Stimulated activated CD4-positive, alpha-beta T cell treated with anti-CD3 and anti-CD28 coated beads, TNF-alpha, amount 100 ng/mL, for 1 hour (primary cell): ENCODE results near the gene FCRLB.
"Not testable (repeated sequence)": the region's sequence is repeated elsewhere in the genome, so short reads cannot be mapped to it uniquely, and the experiment has no call there.

ENCODE experiments used
- DNase-seq, 3 donors: peaks; one replicate each; pipeline ENCODE4 v3.0.0-alpha.2; 2020; ENCODE audit warnings: low read depth in 3 of 3, low spot score in 1 of 3

The FCRLB gene

DNA sequence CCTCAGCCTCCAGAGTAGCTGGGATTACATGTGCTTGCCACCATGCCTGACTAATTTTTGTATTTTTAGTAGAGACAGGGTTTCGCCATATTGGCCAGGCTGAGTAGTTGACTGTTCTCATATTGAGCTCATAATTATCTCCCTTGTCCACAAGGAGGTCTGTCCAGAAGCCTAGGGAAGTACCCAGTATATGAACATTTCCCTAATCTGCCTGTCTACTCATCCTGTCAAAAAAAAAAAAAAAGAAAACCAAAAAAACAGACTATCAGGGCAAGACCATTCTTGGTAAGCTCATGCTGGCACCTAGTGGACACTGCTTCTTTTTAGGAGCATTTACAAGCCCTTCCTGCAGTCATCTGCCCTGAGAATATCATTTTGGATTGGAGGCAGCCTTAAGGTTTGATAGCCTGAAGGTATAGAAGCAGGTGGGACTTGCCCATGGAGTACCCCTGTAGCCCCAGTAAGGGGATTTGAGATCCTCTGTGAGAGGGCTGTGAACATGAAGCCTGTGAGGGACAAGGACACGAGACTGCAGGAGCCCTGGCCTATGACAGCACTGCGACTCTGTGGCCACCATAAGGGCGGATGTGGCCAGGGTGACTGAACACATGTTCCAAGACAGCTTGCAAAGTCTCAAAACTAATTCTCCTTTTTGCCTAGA is 17.4 kb downstream of the FCRLB start:
- DNase-seq, result no peak

DNA sequence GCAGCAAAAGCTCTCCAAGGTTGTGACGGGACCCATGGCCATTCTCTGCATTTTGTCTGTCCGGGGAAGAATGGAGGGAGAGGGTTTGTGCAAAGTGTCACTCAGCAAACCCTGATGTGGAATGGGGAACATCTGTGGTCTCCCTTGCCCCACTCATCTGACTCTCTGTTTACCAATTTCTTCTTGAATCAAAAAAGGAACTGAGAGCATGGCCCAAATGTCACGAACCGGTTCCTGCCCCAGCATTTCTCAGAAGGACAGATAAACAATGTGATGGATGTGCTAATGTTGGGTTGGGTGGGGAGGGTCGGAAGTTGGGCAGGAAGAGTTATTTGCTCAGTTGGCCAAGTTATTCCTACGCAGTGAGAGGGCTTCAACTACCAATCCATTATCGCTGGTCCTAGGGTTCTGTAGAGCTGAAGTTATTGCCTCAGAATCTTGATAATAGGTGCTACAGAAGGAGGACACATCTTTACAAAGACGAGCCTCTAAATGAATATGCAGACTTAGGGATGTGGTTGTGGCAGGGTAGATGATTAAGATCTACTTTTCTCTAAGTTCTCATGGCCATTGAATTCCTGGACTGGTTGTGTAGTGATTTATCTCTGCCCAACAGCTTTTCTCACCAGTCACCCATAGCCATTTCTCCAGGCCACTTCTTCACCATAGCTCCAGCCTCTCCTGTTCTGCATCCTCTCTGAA is 18.7 kb downstream of the FCRLB start:
- DNase-seq, result no peak

DNA sequence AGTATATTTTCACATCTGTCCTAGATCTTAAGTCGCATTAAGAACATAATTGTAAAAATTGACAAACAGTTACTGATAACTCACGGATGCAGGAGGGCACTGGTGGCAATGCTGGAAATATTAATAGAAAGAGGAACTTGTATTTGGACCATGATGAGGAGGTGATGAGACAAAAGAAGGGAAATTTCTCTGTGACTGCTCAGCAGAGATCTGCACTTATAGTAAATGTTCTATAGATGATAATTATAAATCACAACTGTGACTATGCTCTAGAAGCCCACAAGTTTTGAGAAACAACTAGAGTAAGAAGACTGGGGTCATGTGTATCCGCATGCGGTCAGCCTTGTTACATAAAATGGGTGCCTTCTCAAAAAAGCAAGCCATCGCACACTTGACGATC is 19.6 kb downstream of the FCRLB start:
- no peak for DNase-seq

DNA sequence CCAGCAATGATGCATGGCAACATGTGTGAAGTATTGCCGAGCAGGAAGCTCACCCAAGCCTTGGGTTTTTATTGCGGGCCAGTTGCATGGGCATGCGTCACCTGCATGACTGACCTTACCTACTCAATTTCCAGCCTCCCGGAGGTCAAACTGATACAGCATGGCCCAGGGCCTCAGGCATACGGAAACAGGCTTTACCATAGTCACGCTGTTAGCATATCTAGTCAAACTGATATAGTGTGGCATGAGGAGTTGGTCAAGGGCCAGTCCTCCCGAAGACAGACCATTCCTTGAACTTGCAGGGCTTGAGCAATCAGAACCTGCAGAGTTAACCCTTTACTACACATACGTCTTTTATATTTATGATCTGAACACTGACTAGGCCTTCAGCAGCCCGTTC is 21.9 kb downstream of the FCRLB start:
- DNase-seq, result no peak

DNA sequence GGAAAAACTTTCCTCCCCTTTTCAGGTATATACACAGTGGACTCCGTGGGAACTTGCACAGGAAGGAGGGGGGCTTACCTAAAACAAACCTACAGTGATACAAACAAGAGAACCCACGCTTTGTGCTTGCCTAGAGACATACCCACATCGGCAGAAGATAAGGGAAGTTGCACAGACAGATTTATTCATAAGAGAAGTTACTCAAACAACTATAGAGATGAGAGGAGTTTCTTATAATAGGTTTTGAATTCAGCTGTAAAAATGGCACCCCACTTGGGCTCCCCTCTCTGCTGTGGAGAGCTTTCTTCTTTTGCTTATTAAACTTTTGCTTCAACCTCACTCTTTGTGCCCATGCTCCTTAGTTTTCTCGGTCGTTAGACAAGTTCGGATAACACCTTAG is 26.5 kb downstream of the FCRLB start:
- no peak for DNase-seq

DNA sequence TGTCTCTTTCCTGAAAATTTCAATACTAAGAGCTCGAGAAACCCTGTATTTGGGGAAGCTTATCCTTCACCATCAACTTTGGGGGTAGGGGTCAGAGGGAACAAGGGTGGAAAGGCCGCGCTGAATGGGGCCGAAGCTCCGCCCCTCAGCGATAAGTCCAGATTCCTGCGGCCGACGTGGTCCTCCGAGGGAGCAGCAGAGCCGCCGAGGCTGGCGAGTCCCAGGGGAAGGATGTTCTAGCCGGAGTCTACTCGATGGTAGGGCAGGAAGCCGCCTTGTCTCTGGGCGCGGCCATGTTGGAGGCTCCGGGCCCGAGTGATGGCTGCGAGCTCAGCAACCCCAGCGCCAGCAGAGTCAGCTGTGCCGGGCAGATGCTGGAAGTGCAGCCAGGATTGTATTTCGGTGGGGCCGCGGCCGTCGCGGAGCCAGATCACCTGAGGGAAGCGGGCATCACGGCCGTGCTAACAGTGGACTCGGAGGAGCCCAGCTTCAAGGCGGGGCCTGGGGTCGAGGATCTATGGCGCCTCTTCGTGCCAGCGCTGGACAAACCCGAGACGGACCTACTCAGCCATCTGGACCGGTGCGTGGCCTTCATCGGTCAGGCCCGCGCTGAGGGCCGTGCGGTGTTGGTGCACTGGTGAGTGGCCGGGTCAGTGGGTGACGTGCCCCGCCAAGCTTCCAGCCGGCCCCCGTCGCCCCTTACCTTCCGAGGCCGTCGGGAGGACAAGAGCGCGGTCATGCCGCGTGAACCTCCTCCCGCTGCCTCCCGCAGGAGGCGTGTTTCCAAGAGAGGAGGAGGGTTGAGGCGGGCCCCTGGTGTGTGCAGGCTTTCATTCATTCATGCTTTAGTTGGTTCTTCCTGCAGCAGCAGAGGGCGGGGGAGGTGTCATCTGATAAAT is 28.4 kb downstream of the FCRLB start, which contains the start of gene DUSP12:
Gene DUSP12 (plus strand): TSS at position 278 of the 899 bp plus-strand sequence. CDS start 16 bp downstream, at position 294.
- peak; percentile 57 to 69 (median 62) for DNase-seq

DNA sequence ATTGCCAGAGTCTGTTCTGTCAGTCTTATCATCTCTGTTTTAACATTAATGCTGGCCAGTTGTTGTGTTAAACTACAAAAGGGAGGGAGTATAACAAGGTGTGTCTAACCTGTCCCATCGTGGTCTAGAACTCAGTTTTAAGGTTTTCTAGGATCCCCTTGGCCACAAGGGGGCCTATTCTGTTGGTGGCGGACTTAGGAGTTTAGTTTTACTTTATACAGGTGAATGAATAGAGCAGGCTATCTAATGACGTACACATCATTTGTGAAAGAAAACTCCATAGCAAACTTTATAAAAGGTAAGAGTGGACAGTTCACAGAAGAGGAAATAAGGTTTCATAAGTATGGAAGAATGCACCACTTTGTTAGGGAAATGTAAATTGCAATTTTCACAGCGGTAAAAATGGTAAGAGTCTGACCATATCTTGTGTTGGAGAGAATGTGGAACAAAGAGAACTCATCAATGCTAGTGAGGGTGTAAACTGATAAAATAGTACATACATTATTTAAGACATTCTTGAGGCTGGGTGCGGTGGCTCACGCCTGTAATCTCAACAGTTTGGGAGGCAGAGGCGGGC is 42.3 kb downstream of the FCRLB start:
- DNase-seq, result no peak

DNA sequence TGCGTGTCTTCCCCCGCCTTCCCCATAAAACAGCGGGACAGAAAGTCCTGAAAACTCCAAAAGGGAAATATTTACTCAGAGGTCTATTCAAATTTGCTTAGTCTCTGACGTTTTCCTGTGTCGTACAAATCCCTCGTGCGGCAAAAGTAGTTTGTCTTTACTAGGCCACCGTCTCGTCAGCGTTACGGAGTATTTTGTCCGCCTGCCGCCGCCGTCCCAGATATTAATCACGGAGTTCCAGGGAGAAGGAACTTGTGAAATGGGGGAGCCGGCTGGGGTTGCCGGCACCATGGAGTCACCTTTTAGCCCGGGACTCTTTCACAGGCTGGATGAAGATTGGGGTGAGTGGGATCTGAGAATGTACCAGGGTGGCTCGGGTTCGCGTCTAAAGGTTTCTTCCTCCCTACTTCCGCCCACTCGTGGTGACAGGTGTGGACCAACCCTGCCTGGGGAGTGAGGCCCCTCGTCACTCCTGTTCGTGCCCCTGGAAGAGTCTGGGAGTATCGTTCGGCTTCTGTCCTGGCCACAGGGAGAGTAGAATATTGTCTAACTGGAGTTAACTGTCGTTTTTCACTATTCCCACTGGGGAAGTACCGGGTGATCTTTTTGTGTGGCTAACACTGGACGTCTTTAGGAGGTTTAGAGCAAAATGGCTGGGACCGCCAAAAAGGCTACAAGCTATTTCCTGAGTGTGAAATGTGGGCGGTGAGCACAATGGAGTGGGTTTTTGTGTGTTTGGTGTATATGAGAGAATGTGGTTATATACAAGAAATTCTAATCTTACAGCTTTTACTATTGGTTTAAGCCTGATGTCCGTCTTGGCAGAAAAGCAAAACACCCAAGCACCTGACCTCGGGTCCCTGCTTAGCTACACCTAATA is 45.0 kb downstream of the FCRLB start, which contains the start of gene ATF6:
Gene ATF6 (plus strand): TSS at position 219 of the 880 bp plus-strand sequence. CDS start 41 bp downstream, at position 260.
- peak; percentile 45 to 63 (median 62) for DNase-seq

DNA sequence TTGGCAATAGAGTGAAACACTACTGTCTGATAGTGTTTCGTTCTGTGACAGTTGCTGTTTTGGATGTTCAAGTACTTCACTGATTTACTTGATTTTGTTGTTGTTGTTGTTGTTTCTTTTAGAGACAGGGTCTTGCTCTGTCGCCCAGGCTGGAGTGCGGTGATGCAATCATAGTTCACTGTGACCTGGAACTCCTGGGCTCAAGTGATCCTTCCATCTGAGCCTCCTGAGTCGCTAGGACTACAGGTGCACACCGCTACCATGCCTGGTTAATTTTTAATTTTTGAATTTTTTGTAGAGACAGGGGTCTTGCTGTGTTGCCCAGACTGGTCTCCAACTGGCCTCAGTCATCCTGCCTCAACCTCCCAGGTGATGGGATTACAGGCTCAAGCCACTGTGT is 47.1 kb downstream of the FCRLB start:
- DNase-seq, result no peak

DNA sequence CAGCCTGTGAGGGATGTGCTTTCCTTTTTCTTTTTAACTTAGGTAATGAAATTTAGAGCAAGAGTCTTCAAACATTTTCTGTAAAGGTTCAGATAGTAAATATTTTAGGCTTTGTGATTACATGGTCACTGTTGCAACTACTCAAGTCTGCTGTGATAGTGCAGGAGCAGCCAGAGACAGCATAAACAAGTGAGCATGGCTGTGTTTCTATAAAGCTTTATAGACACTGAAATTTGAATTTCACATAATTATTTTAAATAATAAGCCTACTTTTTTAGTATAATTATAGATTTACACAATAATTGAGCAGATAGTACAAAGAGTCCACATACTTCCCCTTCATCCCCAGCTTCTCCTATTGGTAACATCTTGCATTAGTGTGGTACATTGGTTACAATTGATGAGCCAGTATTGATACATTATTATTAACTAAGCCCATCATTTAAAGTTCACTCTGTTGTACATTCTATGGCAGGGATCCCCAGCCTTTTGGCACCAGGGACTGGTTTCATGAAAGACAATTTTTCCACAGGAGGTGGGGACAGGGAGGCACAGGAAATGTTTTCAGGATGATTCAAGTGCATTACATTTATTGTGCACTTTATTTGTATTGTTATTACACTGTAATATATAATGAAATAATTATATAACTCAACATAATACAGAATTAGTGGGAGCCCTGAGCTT is 47.8 kb downstream of the FCRLB start:
- no peak for DNase-seq

DNA sequence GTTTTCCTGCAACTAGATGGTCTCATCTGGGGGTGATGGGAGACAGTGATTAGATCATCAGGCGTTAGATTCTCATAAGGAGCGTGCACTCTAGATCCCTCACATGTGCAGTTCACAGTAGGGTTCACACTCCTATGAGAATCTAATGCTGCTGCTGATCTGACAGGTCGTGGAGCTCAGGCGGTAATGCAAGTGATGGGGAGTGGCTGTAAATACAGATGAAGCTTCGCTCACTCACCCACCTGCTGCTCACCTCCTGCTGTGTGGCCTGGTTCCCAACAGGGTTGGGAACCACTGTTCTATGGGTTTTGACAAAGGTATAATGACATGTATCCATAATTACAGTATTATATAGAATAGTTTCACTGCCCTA is 48.3 kb downstream of the FCRLB start:
- DNase-seq, result not testable (repeated sequence)

DNA sequence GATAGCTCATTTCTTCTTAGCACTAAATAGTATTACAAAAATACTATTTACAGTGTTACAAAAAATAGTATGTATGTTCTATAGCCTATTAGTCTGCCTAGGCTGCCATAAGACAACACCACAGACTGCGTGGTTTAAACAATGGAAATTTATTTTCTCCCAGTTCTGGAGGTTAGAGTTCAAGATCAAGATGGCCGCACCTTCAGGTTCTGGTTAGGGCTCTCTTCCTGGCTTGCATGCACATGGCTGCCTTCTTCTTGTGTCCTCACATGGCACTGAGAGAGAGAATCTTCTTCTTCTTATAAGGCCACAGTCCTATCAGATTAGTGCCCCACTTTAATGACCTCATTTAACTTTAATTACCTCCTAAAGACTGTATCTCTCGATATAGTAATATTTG is 48.9 kb downstream of the FCRLB start:
- no peak for DNase-seq

DNA sequence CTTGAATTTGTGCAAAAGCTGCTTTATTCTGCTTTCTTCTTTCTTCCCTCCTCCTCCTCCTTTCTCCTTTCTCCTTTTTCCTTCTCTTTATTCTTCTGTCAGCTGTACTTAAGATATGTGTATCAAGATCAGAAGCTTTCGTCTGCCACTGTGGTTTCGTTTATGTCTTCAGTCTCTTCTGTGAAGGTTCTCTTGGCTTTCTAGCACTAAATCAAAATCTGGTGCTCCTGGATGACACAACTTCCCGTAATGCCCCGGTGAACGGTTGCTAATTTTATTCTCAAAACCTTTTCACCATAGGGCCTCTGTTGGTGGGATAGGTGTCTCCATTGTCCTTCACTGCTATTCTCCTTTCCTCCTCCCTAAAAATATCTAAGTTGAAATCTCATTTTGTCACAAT is 49.8 kb downstream of the FCRLB start:
- DNase-seq, result no peak

DNA sequence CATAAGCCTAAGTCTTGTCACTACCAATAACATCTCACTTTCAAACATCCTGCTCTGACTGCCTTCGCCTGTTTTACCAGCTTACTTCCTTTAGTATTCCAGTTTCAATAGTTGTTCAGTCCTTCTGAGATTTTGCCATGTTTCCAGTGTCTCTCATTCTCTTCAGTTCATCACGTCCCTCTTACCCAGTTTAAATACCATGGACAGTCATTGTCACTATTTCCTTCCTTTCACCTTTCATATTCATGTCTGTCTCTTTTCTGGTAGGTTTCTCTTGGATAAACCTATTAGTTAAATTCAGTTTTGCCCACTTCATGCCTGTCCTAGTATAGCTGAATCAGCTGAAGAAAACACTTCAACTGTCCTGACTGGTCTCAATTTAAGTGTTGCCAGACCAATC is 50.6 kb downstream of the FCRLB start:
- DNase-seq, result no peak

DNA sequence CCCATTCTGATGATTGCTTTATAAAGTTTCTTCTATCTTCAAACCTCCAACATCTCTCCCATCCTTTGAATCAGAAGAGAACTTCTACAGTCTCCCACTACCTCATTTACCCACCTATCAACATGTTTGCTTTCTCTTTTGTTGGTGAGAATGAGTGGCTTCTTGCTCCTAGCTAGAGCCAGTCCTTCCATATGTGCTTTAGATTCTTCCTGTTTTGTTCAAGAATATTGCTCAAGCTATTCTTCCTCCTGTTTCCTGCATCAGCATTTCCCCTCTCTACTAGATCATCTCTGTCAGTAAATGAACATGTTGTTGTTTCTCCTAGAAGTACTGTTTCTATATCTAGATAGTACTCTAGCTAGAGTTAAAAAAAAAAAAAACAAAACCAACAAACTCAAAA is 51.1 kb downstream of the FCRLB start:
- no peak for DNase-seq

DNA sequence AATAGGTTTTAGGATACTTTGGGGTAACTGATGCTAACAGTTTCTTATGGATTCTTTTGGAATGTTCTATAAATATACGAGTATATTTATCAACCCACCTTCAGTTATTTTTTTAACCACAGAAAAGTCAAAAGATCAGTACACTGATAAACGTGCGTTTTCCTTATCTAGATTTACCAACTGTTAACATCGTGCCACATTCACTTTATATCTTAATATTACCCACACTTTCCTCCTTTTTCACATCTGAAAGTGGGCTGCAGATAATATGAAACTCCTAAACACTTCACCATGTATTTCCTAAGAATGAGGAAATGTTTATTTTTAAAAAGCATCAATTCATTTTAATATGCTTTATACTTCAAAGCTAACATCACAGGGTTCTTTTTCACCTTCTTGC is 52.4 kb downstream of the FCRLB start:
- no peak for DNase-seq

DNA sequence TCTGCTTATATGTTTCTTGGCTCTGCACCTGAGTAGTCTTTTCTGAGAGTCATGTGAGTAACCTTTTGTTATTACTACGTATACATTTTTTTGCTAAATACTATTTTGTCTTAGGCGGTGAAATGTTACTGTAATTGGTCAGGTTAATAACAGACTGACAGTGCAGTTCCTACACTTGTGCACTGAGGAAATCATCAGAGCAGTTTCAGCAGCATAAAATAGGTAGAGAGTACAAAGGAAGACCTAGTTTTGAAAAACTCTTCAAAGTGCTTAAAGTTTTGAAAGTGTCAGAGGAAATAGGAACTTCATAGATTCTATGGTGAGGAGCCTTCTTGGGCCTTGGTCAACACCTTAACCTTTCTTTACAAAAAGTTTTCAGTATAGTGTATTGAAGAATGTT is 55.9 kb downstream of the FCRLB start:
- DNase-seq, result no peak
